Keratinocyte (primary cell): Measurements from ENCODE around the gene SYNE1. TPM values are rescaled to one million over a fixed set of nuclear protein-coding genes. Genes with fewer than 3 reads are reported as not detected.
"Not testable (repeated sequence)": the region's sequence is repeated elsewhere in the genome, so short reads cannot be mapped to it uniquely, and the experiment has no call there.

Source experiments
- DNase-seq: peaks from one replicate; pipeline ENCODE4 v3.0.0-alpha.2; 2011; ENCODE audit warnings: low read depth, missing footprints, low spot score
- FAIRE-seq: peaks from 2 replicates; lab custom pipeline; 2011; peaks lifted over from hg19 to GRCh38; lab: Jason Lieb, UNC
- H2AFZ ChIP-seq: 2 replicates; pipeline ENCODE4 v1.6.0; 2012; ENCODE audit warnings: low read length, control low read depth, inconsistent platforms; ENCODE audit not compliant: control insufficient read depth
- H3K27ac ChIP-seq: 2 replicates; pipeline ENCODE4 v1.5.1; 2011; ENCODE audit warnings: low read length; ENCODE audit not compliant: control insufficient read depth, insufficient read depth
- H3K27me3 ChIP-seq: 3 replicates; pipeline ENCODE4 v1.6.0; 2011; ENCODE audit warnings: low read length; ENCODE audit not compliant: control insufficient read depth, insufficient read depth; ENCODE audit errors: extremely low read depth
- H3K36me3 ChIP-seq, 2 experiments: 2 replicates in 1 of 2; 3 replicates in 1 of 2; pipeline ENCODE4 v1.5.1; 2011; ENCODE audit warnings: low read length in 2 of 2, mild to moderate bottlenecking in 1 of 2; ENCODE audit not compliant: control insufficient read depth in 2 of 2, insufficient read depth in 2 of 2; ENCODE audit errors: extremely low read depth in 1 of 2
- H3K4me1 ChIP-seq: 3 replicates; pipeline ENCODE4 v1.5.1; 2011; ENCODE audit warnings: low read length; ENCODE audit not compliant: control insufficient read depth, insufficient read depth; ENCODE audit errors: extremely low read depth
- H3K4me2 ChIP-seq: 3 replicates; pipeline ENCODE4 v1.6.0; 2011; ENCODE audit warnings: low read depth, low read length; ENCODE audit not compliant: control insufficient read depth, insufficient read depth; ENCODE audit errors: extremely low read depth
- H3K4me3 ChIP-seq, 3 experiments: fragments of 200-600 bp in 1 of 3; sonication (generic) in 1 of 3; 2 replicates in 2 of 3; 3 replicates in 1 of 3; pipeline ENCODE4 v1.5.1; 2011 to 2016; ENCODE audit warnings: low read length in 3 of 3, mild to moderate bottlenecking in 3 of 3, control low read depth in 2 of 3, inconsistent platforms in 1 of 3, low read depth in 1 of 3, mixed read lengths in 1 of 3, mixed run types in 1 of 3, moderate library complexity in 1 of 3; ENCODE audit not compliant: control insufficient read depth in 2 of 3, insufficient read depth in 2 of 3; ENCODE audit errors: extremely low read depth in 1 of 3
- H3K79me2 ChIP-seq: 2 replicates; pipeline ENCODE4 v1.6.0; 2012; ENCODE audit warnings: low read length; ENCODE audit not compliant: control insufficient read depth, insufficient read depth
- H3K9ac ChIP-seq: 3 replicates; pipeline ENCODE4 v1.6.0; 2011; ENCODE audit warnings: low read length; ENCODE audit not compliant: control insufficient read depth, insufficient read depth; ENCODE audit errors: extremely low read depth
- H3K9me1 ChIP-seq: 3 replicates; pipeline ENCODE4 v1.6.0; 2011; ENCODE audit warnings: low read length; ENCODE audit not compliant: control insufficient read depth, insufficient read depth; ENCODE audit errors: extremely low read depth
- H3K9me3 ChIP-seq: 2 replicates; pipeline ENCODE4 v1.5.1; 2012; ENCODE audit warnings: low read depth, low read length; ENCODE audit not compliant: control insufficient read depth
- H4K20me1 ChIP-seq: 3 replicates; pipeline ENCODE4 v1.6.0; 2011; ENCODE audit warnings: low read length; ENCODE audit not compliant: control insufficient read depth, insufficient read depth; ENCODE audit errors: extremely low read depth
- CTCF ChIP-seq, 3 experiments: IDR thresholded peaks in 1 of 3; conservative IDR thresholded peaks in 1 of 3; optimal IDR thresholded peaks in 1 of 3; 2 replicates in 2 of 3; 3 replicates in 1 of 3; pipeline versions ENCODE3 to v1.5.1; 2011; ENCODE audit warnings: low read length in 3 of 3, mild to moderate bottlenecking in 3 of 3, moderate library complexity in 2 of 3, control low read depth in 1 of 3, inconsistent platforms in 1 of 3; ENCODE audit not compliant: insufficient read depth in 2 of 3; ENCODE audit errors: extremely low read depth in 1 of 3
- EZH2 ChIP-seq: IDR thresholded peaks from one replicate; pipeline ENCODE4 v1.6.1; 2012; ENCODE audit warnings: inconsistent platforms, mild to moderate bottlenecking, low read length, moderate library complexity
- dilution Hi-C: fragments of 300-500 bp; cut with MboI; formaldehyde crosslinking; loops from one replicate; pipeline ENCODE4 v1.7.0; 2020; ENCODE audit warnings: low sequenced_read_pairs; ENCODE audit not compliant: extremely low pct_ligation_motif_present
- polyA plus RNA-seq, 5 experiments: library from polyadenylated mRNA; depleted of rRNA in 3 of 5; stranded (reverse) in 3 of 5; stranded (forward) in 1 of 5; unstranded in 1 of 5; fragments of >200 nt; gene quantifications; 1 replicate in 1 of 5; 2 replicates in 3 of 5; 3 replicates in 1 of 5; pipeline versions ENCODE4 v1.2.1 to v1.2.3, GENCODE V29; 2011 to 2012; ENCODE audit warnings: missing spikeins in 2 of 5, low read depth in 1 of 5, low replicate concordance in 1 of 5

Gene SYNE1
- polyA plus RNA-seq, 1 donor (not counting 4 experiments of a cell fraction or from before 2014, with no cell fraction given) = 4.0 TPM

- H3K79me2 ChIP-seq = no peaks in the 10 kb centered on the region
- no peak overlapping the region for H3K4me2 ChIP-seq
- DNase-seq = no peak
- H3K9me3 ChIP-seq = no peaks in the 10 kb centered on the region
- dilution Hi-C loops = no loop called here
- no peaks in the 10 kb centered on the region for H3K9me1 ChIP-seq
- no peaks in the 10 kb centered on the region for H3K36me3 ChIP-seq
- no peaks in the 10 kb centered on the region for H3K4me1 ChIP-seq
- H3K27ac ChIP-seq = no peak overlapping the region
- H2AFZ ChIP-seq = no peak overlapping the region
- H3K9ac ChIP-seq = no peak overlapping the region
- FAIRE-seq = no peak
- no peak overlapping the region for H3K4me3 ChIP-seq
- TF ChIP-seq CTCF (optimal IDR thresholded peaks at IDR 0.05 in 1 of 3, IDR thresholded peaks at IDR 0.05 in 1 of 3, conservative IDR thresholded peaks at IDR 0.05 in 1 of 3; ENCODE audit: extremely low read depth in 1 of 3, insufficient read depth in 2 of 3, low read length in 3 of 3) (no peak), EZH2 (no peak)
- H4K20me1 ChIP-seq = no peaks in the 10 kb centered on the region
- no peaks in the 10 kb centered on the region for H3K27me3 ChIP-seq
Observed at GRCh38 chr6:152496731-152497130, 140.4 kb downstream of the SYNE1 start.

- H3K27me3 ChIP-seq, H3K9ac ChIP-seq, H3K9me1 ChIP-seq, H3K4me2 ChIP-seq, dilution Hi-C loops, DNase-seq, H2AFZ ChIP-seq, H3K36me3 ChIP-seq, H3K9me3 ChIP-seq, H3K4me3 ChIP-seq, H3K4me1 ChIP-seq, FAIRE-seq, H4K20me1 ChIP-seq, H3K79me2 ChIP-seq: not testable (repeated sequence)
- H3K27ac ChIP-seq = peak overlapping the region; percentile 26
Observed at GRCh38 chr6:152495456-152495855, 141.7 kb downstream of the SYNE1 start.

- H3K4me2 ChIP-seq, H3K79me2 ChIP-seq, DNase-seq, H3K27ac ChIP-seq, H3K9ac ChIP-seq, H3K27me3 ChIP-seq, FAIRE-seq, H3K4me3 ChIP-seq, H3K9me3 ChIP-seq, H3K36me3 ChIP-seq, H2AFZ ChIP-seq, H4K20me1 ChIP-seq, dilution Hi-C loops, H3K4me1 ChIP-seq, H3K9me1 ChIP-seq: not testable (repeated sequence)
Observed at GRCh38 chr6:152492281-152492680, 144.9 kb downstream of the SYNE1 start.

- H3K4me2 ChIP-seq, H3K4me3 ChIP-seq, H4K20me1 ChIP-seq, H3K4me1 ChIP-seq, H3K27me3 ChIP-seq, H3K9ac ChIP-seq, H3K79me2 ChIP-seq, dilution Hi-C loops, H3K9me3 ChIP-seq, H2AFZ ChIP-seq, H3K9me1 ChIP-seq, H3K27ac ChIP-seq, DNase-seq, H3K36me3 ChIP-seq, FAIRE-seq: not testable (repeated sequence)
Observed at GRCh38 chr6:152491501-152491900, 145.7 kb downstream of the SYNE1 start.
